Activated CD8-positive, alpha-beta memory T cell treated with anti-CD3 and anti-CD28 coated beads, Interleukin-2, amount 10 ng/mL, durations not matched to agents 7 days and 5 days (primary cell): ENCODE data around the gene TMEM145. TPM values are rescaled to one million over a fixed set of nuclear protein-coding genes. Genes with fewer than 3 reads are reported as not detected.

Source experiments
- ATAC-seq: fragments of 150-1000 bp; cut with Tn5 transposase; one replicate; pipeline ENCODE4 v1.10.0; 2021; ENCODE audit warnings: moderate library complexity
- CTCF ChIA-PET: fragments of 350-600 bp; sonication (Branson Sonifier 250); formaldehyde crosslinking; loops from one replicate; lab custom pipeline; 2021; ENCODE audit warnings: antibody characterized with exemption; lab: Charles Lee
- DNase-seq: peaks from one replicate; pipeline ENCODE4 v3.0.0-alpha.2; 2020
- H3K27ac Mint-ChIP-seq: one replicate; pipeline ENCODE4 v1.8.0; 2021; ENCODE audit warnings: mild to moderate bottlenecking, mixed read lengths
- H3K27me3 Mint-ChIP-seq: one replicate; pipeline ENCODE4 v1.8.0; 2021; ENCODE audit warnings: mixed read lengths
- H3K36me3 Mint-ChIP-seq: one replicate; pipeline ENCODE4 v1.8.0; 2021; ENCODE audit warnings: mild to moderate bottlenecking, mixed read lengths
- H3K4me1 Mint-ChIP-seq: one replicate; pipeline ENCODE4 v1.8.0; 2021; ENCODE audit warnings: mixed read lengths
- H3K4me3 Mint-ChIP-seq: one replicate; pipeline ENCODE4 v1.8.0; 2021; ENCODE audit warnings: mild to moderate bottlenecking, moderate library complexity, mixed read lengths
- H3K9me3 Mint-ChIP-seq: one replicate; pipeline ENCODE4 v1.8.0; 2022; ENCODE audit warnings: low read depth, mixed read lengths
- total RNA-seq, 2 experiments: library from RNA; stranded (reverse); gene quantifications; one replicate each; pipeline ENCODE4 v1.2.3, GENCODE V29; 2021

Gene TMEM145
- total RNA-seq, 2 experiments from 2014 or later: 0.15 to 1.1 TPM

GRCh38 chr19:42293540-42293939, 19.6 kb upstream of the TMEM145 start:
- H3K9me3 Mint-ChIP-seq: no peaks in the 10 kb centered on the region
- H3K4me1 Mint-ChIP-seq: peaks cover 2% of the 10 kb centered on the region
- H3K4me3 Mint-ChIP-seq: no peak overlapping the region
- H3K27ac Mint-ChIP-seq: no peak overlapping the region
- H3K27me3 Mint-ChIP-seq: no peaks in the 10 kb centered on the region
- no peak for ATAC-seq
- peaks cover 12% of the 10 kb centered on the region for H3K36me3 Mint-ChIP-seq
- DNase-seq: no peak
- CTCF ChIA-PET: interaction anchor here (1.0 kb wide), 1 partner anchor 14 kb away, joined by 3 read pairs; no protein-coding TSS in a partner anchor

GRCh38 chr19:42293948-42294347, 19.2 kb upstream of the TMEM145 start:
- CTCF ChIA-PET: interaction anchor here (1.0 to 3.0 kb wide), 5 partner anchors 14 to 185 kb away, joined by 3 to 19 read pairs (median 3); no protein-coding TSS in a partner anchor

GRCh38 chr19:42294471-42295137, 18.5 kb upstream of the TMEM145 start:
- no peaks in the 10 kb centered on the region for H3K27me3 Mint-ChIP-seq
- H3K9me3 Mint-ChIP-seq: no peaks in the 10 kb centered on the region
- DNase-seq: no peak
- peaks cover 12% of the 10 kb centered on the region for H3K36me3 Mint-ChIP-seq
- peaks cover 2% of the 10 kb centered on the region for H3K4me1 Mint-ChIP-seq
- no peak overlapping the region for H3K4me3 Mint-ChIP-seq
- no peak for ATAC-seq
- CTCF ChIA-PET: interaction anchor here (0.9 to 3.7 kb wide), 9 partner anchors 10 to 186 kb away, joined by 3 to 19 read pairs (median 4); partner anchors contain the start of gene POU2F2
- no peak overlapping the region for H3K27ac Mint-ChIP-seq

More at GRCh38 chr19:42293948-42294347, 19.2 kb upstream of the TMEM145 start:
- Mint-ChIP-seq H3K9me3 (no peaks in the 10 kb centered on the region), H3K4me3 (no peak overlapping the region), H3K36me3 (peaks cover 12% of the 10 kb centered on the region), H3K27ac (no peak overlapping the region), H3K27me3 (no peaks in the 10 kb centered on the region), H3K4me1 (peaks cover 2% of the 10 kb centered on the region)
- DNase-seq (no peak), ATAC-seq (no peak)

- no peak for DNase-seq
- CTCF ChIA-PET: interaction anchor here (0.9 to 3.7 kb wide), 10 partner anchors 11 to 180 kb away, joined by 3 to 19 read pairs (median 3); partner anchors contain the start of gene POU2F2
Observed at GRCh38 chr19:42295342-42295741, 17.8 kb upstream of the TMEM145 start.

GRCh38 chr19:42295831-42296525, 17.1 kb upstream of the TMEM145 start:
- peaks cover 2% of the 10 kb centered on the region for H3K4me1 Mint-ChIP-seq
- H3K4me3 Mint-ChIP-seq: no peak overlapping the region
- peaks cover 12% of the 10 kb centered on the region for H3K36me3 Mint-ChIP-seq
- peak; percentile 85 for ATAC-seq
- CTCF ChIA-PET: interaction anchor here (0.7 to 3.7 kb wide), 19 partner anchors 10 to 181 kb away, joined by 3 to 19 read pairs (median 3); partner anchors contain the start of gene POU2F2
- peak; percentile 92 for DNase-seq
- H3K9me3 Mint-ChIP-seq: no peaks in the 10 kb centered on the region
- no peaks in the 10 kb centered on the region for H3K27me3 Mint-ChIP-seq
- H3K27ac Mint-ChIP-seq: peak overlapping the region; percentile 40

More at GRCh38 chr19:42295342-42295741, 17.8 kb upstream of the TMEM145 start:
- Mint-ChIP-seq H3K27ac (no peak overlapping the region), H3K36me3 (peaks cover 12% of the 10 kb centered on the region), H3K4me1 (peaks cover 2% of the 10 kb centered on the region), H3K27me3 (no peaks in the 10 kb centered on the region), H3K4me3 (no peak overlapping the region), H3K9me3 (no peaks in the 10 kb centered on the region)
- ATAC-seq: no peak

- H3K36me3 Mint-ChIP-seq: peaks cover 9% of the 10 kb centered on the region
- H3K4me3 Mint-ChIP-seq: no peak overlapping the region
- peaks cover 11% of the 10 kb centered on the region for H3K4me1 Mint-ChIP-seq
- no peaks in the 10 kb centered on the region for H3K27me3 Mint-ChIP-seq
- no peaks in the 10 kb centered on the region for H3K9me3 Mint-ChIP-seq
- CTCF ChIA-PET: interaction anchor here (0.9 to 3.7 kb wide), 11 partner anchors 8 to 182 kb away, joined by 3 to 19 read pairs (median 4); partner anchors contain the start of gene POU2F2
- no peak for ATAC-seq
- no peak overlapping the region for H3K27ac Mint-ChIP-seq
- DNase-seq: no peak
Observed at GRCh38 chr19:42297039-42297438, 16.1 kb upstream of the TMEM145 start.

- Mint-ChIP-seq H3K27ac (peak within 1 kb of the TSS; percentile 83), H3K27me3 (no peaks in the 10 kb centered on the region), H3K9me3 (no peaks in the 10 kb centered on the region), H3K4me1 (peaks cover 23% of the 10 kb centered on the region), H3K36me3 (peaks cover 2% of the 10 kb centered on the region), H3K4me3 (peak within 1 kb of the TSS; percentile 82)
- DNase-seq (peak; percentile 51), ATAC-seq (peak; percentile 24)
- CTCF ChIA-PET: interaction anchor here (0.5 to 2.0 kb wide), 7 partner anchors 31 to 193 kb away, joined by 3 to 5 read pairs (median 3); partner anchors contain the start of gene POU2F2
Observed at GRCh38 chr19:42301646-42302203, 11.4 kb upstream of the TMEM145 start, which contains the start of gene PRR19. Gene PRR19 (plus strand): TSS chr19:42302132. CDS start chr19:42309585, 7,453 bp downstream.

- H3K4me1 Mint-ChIP-seq: peaks cover 23% of the 10 kb centered on the region
Observed at GRCh38 chr19:42303101-42303464, 10.0 kb upstream of the TMEM145 start.

GRCh38 chr19:42303876-42304275, 9.2 kb upstream of the TMEM145 start:
- H3K9me3 Mint-ChIP-seq: no peaks in the 10 kb centered on the region
- no peaks in the 10 kb centered on the region for H3K27me3 Mint-ChIP-seq
- H3K4me1 Mint-ChIP-seq: peaks cover 23% of the 10 kb centered on the region
- no peak for DNase-seq
- H3K27ac Mint-ChIP-seq: no peak overlapping the region
- CTCF ChIA-PET: interaction anchor here (0.6 to 1.6 kb wide), 4 partner anchors 10 to 171 kb away, joined by 3 to 7 read pairs (median 4); no protein-coding TSS in a partner anchor
- ATAC-seq: no peak
- H3K36me3 Mint-ChIP-seq: no peaks in the 10 kb centered on the region
- H3K4me3 Mint-ChIP-seq: peak overlapping the region; percentile 82

More at GRCh38 chr19:42303101-42303464, 10.0 kb upstream of the TMEM145 start:
- Mint-ChIP-seq H3K27me3 (no peaks in the 10 kb centered on the region), H3K27ac (peak overlapping the region; percentile 83), H3K9me3 (no peaks in the 10 kb centered on the region), H3K36me3 (no peaks in the 10 kb centered on the region), H3K4me3 (peak overlapping the region; percentile 82)
- no peak for DNase-seq
- CTCF ChIA-PET: interaction anchor here (0.8 to 2.0 kb wide), 6 partner anchors 20 to 194 kb away, joined by 3 to 7 read pairs (median 4); no protein-coding TSS in a partner anchor
- ATAC-seq: no peak

GRCh38 chr19:42306646-42307045, 6.5 kb upstream of the TMEM145 start:
- H3K4me1 Mint-ChIP-seq: peaks cover 18% of the 10 kb centered on the region
- CTCF ChIA-PET: interaction anchor here (0.9 kb wide), 1 partner anchor 26 kb away, joined by 4 read pairs; no protein-coding TSS in a partner anchor
- no peak for ATAC-seq

GRCh38 chr19:42309686-42310085, 3.4 kb upstream of the TMEM145 start:
- H3K4me1 Mint-ChIP-seq: peaks cover 10% of the 10 kb centered on the region
- H3K27ac Mint-ChIP-seq: no peak overlapping the region
- DNase-seq (no peak), ATAC-seq (no peak)
- H3K27me3 Mint-ChIP-seq: peaks cover 36% of the 10 kb centered on the region
- CTCF ChIA-PET: interaction anchor here (1.8 kb wide), 1 partner anchor 15 kb away, joined by 3 read pairs; no protein-coding TSS in a partner anchor
- no peak overlapping the region for H3K4me3 Mint-ChIP-seq
- no peaks in the 10 kb centered on the region for H3K9me3 Mint-ChIP-seq
- H3K36me3 Mint-ChIP-seq: no peaks in the 10 kb centered on the region

More at GRCh38 chr19:42306646-42307045, 6.5 kb upstream of the TMEM145 start:
- Mint-ChIP-seq H3K4me3 (no peak overlapping the region), H3K9me3 (no peaks in the 10 kb centered on the region), H3K36me3 (no peaks in the 10 kb centered on the region), H3K27ac (no peak overlapping the region), H3K27me3 (peaks cover 10% of the 10 kb centered on the region)
- no peak for DNase-seq

- no peaks in the 10 kb centered on the region for H3K9me3 Mint-ChIP-seq
- ATAC-seq (no peak), DNase-seq (no peak)
- no peaks in the 10 kb centered on the region for H3K36me3 Mint-ChIP-seq
- peaks cover 12% of the 10 kb centered on the region for H3K4me1 Mint-ChIP-seq
- CTCF ChIA-PET: interaction anchor here (0.9 kb wide), 1 partner anchor 10 kb away, joined by 3 read pairs; no protein-coding TSS in a partner anchor
- no peak overlapping the region for H3K27ac Mint-ChIP-seq
- H3K27me3 Mint-ChIP-seq: peaks cover 39% of the 10 kb centered on the region
- no peak overlapping the region for H3K4me3 Mint-ChIP-seq
Observed at GRCh38 chr19:42311657-42312056, 1.5 kb upstream of the TMEM145 start.
